Left lung (tissue), 10 donors: Measurements from ENCODE around the gene API5. TPM values are rescaled to one million over a fixed set of nuclear protein-coding genes. Genes with fewer than 3 reads are reported as not detected.

Source experiments
- ATAC-seq: fragments of 200-7000 bp; cut with Tn5 transposase; one replicate; pipeline ENCODE4 v1.9.1; 2020; ENCODE audit warnings: moderate library complexity
- DNase-seq, 4 donors: peaks; one replicate each; pipeline ENCODE4 v3.0.0-alpha.2; 2013 to 2020
- H3K27ac ChIP-seq, 2 donors: fragments of 200-600 bp; sonication (generic) in 1 of 2; one replicate each; pipeline versions ENCODE4 v1.5.0 to v1.8.0; 2020 to 2021
- H3K27me3 ChIP-seq, 2 donors: fragments of 200-600 bp; sonication (generic) in 1 of 2; one replicate each; pipeline versions ENCODE4 v1.5.0 to v1.8.0; 2020 to 2021
- H3K36me3 ChIP-seq, 2 donors: fragments of 200-600 bp; sonication (generic) in 1 of 2; one replicate each; pipeline versions ENCODE4 v1.5.0 to v1.8.0; 2020 to 2021
- H3K4me1 ChIP-seq, 2 donors: fragments of 200-600 bp; one replicate each; pipeline ENCODE4 v1.8.0; 2021
- H3K4me3 ChIP-seq, 2 donors: fragments of 200-600 bp; sonication (generic) in 1 of 2; one replicate each; pipeline versions ENCODE4 v1.5.0 to v1.8.0; 2020 to 2021; ENCODE audit warnings: mild to moderate bottlenecking in 1 of 2
- H3K9me3 ChIP-seq, 2 donors: fragments of 200-600 bp; sonication (generic) in 1 of 2; one replicate each; pipeline versions ENCODE4 v1.5.0 to v1.8.0; 2020 to 2021
- intact Hi-C, 2 donors: fragments of 100-400 bp; cut with DNase I; formaldehyde crosslinking; loops; one replicate each; pipeline versions ENCODE4 v1.11.2 to v1.14.2; 2022
- polyA plus RNA-seq, 6 donors: library from polyadenylated mRNA; unstranded; fragments of 120-200 nt; gene quantifications; one replicate each; pipeline ENCODE4 v1.2.1, GENCODE V29; 2013; ENCODE audit not compliant: insufficient read length in 6 of 6
- total RNA-seq, 2 donors: library from RNA; stranded (reverse); fragmentation: NEBNext Ultra II Directional; extraction: Animal tissue kit (Norgen Biotek cat#: 25700); gene quantifications; one replicate each; pipeline ENCODE4 v1.2.1, GENCODE V29; 2021
- TF ChIP-seq, protein P1 (sequence below), 2 donors: fragments of 200-600 bp; sonication (generic) in 1 of 2; IDR thresholded peaks; one replicate each; pipeline versions ENCODE4 v1.5.0 to v1.8.0; 2021; ENCODE audit warnings: antibody characterized with exemption in 2 of 2
- donor health status: DM: no; HTN: yes; CAD: no.
- donor health status: DM: no; HTN: no; CAD: no.

API5 gene
- total and polyA plus RNA-seq, 8 donors: 85.8 to 112 (median 105) TPM

DNA sequence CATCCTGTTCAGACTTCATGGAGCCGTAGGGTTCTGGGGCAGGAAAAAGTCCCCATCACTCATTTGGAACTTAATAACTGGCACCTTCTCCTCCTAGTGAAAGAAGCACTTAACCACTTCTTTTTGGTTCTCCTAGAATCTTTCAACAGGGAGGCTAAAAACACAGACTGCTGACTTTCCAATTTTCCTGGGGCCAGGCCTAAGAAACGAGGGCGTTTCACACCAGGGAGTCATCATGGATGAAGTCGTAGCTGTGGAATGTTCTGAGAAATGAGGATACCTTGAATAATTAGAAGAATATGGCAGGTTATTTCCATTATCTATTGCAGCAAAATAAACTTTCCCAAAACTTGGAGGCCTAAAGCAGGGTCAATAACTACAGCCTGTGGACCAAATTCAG lies 26.0 kb upstream of the API5 start:
- H3K27ac ChIP-seq: no peak overlapping the region
- no peak overlapping the region for H3K4me3 ChIP-seq
- H3K27me3 ChIP-seq: peaks cover 0 to 13% of the 10 kb centered on the region in 2 donors
- intact Hi-C loops: no loop called here
- no peaks in the 10 kb centered on the region for H3K36me3 ChIP-seq
- DNase-seq (no peak), ATAC-seq (no peak)
- TF ChIP-seq, protein P1, sequence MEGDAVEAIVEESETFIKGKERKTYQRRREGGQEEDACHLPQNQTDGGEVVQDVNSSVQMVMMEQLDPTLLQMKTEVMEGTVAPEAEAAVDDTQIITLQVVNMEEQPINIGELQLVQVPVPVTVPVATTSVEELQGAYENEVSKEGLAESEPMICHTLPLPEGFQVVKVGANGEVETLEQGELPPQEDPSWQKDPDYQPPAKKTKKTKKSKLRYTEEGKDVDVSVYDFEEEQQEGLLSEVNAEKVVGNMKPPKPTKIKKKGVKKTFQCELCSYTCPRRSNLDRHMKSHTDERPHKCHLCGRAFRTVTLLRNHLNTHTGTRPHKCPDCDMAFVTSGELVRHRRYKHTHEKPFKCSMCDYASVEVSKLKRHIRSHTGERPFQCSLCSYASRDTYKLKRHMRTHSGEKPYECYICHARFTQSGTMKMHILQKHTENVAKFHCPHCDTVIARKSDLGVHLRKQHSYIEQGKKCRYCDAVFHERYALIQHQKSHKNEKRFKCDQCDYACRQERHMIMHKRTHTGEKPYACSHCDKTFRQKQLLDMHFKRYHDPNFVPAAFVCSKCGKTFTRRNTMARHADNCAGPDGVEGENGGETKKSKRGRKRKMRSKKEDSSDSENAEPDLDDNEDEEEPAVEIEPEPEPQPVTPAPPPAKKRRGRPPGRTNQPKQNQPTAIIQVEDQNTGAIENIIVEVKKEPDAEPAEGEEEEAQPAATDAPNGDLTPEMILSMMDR (IDR thresholded peaks at IDR 0.05): no peak
- H3K4me1 ChIP-seq: no peaks in the 10 kb centered on the region
- no peaks in the 10 kb centered on the region for H3K9me3 ChIP-seq

DNA sequence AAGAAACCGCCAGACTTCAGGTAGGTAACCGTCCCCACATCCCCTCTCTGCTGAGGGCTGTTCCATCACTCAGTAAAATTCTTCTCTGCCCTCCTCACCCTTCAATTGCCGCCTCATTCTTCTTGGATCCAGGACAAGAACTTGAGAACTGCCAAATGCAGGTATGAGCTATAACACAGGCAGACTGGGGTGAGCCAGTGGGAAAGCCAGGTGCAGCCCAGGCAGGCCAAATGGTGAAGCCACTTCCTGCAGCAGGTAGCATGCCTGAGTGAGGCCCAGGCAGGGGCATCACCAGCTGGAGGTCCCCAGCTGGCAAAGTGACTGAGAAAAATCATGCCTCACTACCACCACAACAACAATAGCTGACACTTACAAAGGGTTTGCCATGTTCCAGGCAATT lies 22.4 kb upstream of the API5 start:
- ATAC-seq: no peak
- Histone ChIP-seq H3K4me1 (no peaks in the 10 kb centered on the region), H3K36me3 (no peaks in the 10 kb centered on the region), H3K27me3 (no peaks in the 10 kb centered on the region), H3K9me3 (no peaks in the 10 kb centered on the region), H3K4me3 (no peak overlapping the region), H3K27ac (no peak overlapping the region)
- intact Hi-C loops: no loop called here
- no peak for DNase-seq
- TF ChIP-seq, protein P1 (IDR thresholded peaks at IDR 0.05): no peak

DNA sequence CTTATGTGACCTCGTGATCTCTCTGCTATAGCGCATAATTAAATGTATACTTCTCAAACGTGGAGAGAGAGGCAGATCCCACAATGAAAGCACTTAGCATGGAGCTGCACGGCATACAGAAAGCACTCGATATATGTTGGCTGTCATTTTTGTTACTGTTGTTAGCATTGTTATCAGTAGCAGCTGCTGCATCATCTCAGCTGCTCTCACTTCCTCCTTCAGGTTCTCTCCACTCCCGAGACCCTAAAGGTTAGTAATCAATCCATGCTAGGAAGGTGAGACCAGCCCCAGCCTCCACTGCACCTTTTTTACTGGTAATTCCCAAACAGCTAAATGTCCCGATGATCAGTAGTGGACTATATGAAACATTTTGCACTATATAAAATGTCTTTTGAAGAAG lies 13.4 kb upstream of the API5 start:
- ATAC-seq: no peak
- intact Hi-C loops: no loop called here
- Histone ChIP-seq H3K4me3 (no peak overlapping the region), H3K9me3 (peaks cover 0 to 12% of the 10 kb centered on the region in 2 donors), H3K27me3 (no peaks in the 10 kb centered on the region), H3K36me3 (no peaks in the 10 kb centered on the region), H3K27ac (no peak overlapping the region), H3K4me1 (no peaks in the 10 kb centered on the region)
- DNase-seq: no peak
- TF ChIP-seq, protein P1 (IDR thresholded peaks at IDR 0.05): no peak

DNA sequence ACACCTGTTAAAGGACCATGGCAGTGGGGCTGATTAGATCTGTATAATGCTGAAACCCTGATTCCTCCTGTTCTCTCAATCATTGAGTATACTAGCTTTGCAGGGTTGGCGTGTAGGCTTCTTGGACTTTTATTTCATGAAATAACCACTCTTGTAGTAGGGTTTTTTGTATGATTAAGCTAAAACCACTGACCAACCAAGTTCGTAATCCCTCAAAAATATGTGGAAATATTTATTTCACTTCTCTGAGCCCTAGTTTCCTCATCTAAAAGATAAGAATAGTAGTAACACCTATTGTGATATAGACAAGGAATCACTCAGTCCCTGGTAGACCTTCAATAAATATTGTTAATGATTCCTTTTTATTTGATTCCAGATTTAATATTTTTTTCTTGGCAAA lies 4.2 kb downstream of the API5 start:
- H3K27ac ChIP-seq: no peak overlapping the region
- DNase-seq (no peak), ATAC-seq (no peak)
- TF ChIP-seq, protein P1 (IDR thresholded peaks at IDR 0.05): no peak
- peaks cover 0 to 28% of the 10 kb centered on the region in 2 donors for H3K36me3 ChIP-seq
- H3K4me3 ChIP-seq: no peak overlapping the region
- no peaks in the 10 kb centered on the region for H3K9me3 ChIP-seq
- intact Hi-C loops: no loop called here
- peaks cover 0 to 43% of the 10 kb centered on the region in 2 donors for H3K4me1 ChIP-seq
- no peaks in the 10 kb centered on the region for H3K27me3 ChIP-seq

DNA sequence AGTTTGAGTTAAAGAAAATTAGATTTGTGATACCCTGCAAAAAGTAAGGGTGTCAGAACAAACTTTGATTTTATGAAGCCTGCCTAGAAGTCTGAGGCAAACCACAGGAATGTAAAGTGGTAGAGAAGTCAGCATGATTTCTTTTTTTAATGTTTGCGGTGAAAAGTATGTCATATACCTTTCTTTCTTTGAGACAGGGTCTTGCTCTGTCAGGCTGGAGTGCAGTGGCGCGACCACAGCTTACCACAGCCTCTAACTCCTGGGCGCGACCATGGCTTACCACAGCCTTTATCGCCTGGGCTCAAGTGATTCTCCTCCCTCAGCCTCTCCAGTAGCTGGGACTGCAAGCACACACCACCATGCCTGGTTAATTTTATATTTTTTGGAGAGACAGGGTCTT lies 4.7 kb downstream of the API5 start:
- intact Hi-C loops: no loop called here
- TF ChIP-seq, protein P1 (IDR thresholded peaks at IDR 0.05): no peak

More for the DNA sequence above, 4.7 kb downstream of the API5 start:
- no peaks in the 10 kb centered on the region for H3K9me3 ChIP-seq
- H3K36me3 ChIP-seq: peaks cover 0 to 33% of the 10 kb centered on the region in 2 donors
- H3K4me3 ChIP-seq: no peak overlapping the region
- H3K27ac ChIP-seq: no peak overlapping the region
- H3K4me1 ChIP-seq: peaks cover 0 to 42% of the 10 kb centered on the region in 2 donors
- DNase-seq: no peak
- no peaks in the 10 kb centered on the region for H3K27me3 ChIP-seq
- ATAC-seq: no peak
